OCI-LY7 (cell line): ENCODE data around the gene CEACAM4.

Experiments used
- EZH2phosphoT487 ChIP-seq: fragments of 200-600 bp; sonication (generic); IDR thresholded peaks from 2 replicates; pipeline ENCODE4 v1.6.1; 2018; ENCODE audit warnings: low read depth, borderline replicate concordance, mild to moderate bottlenecking, mixed run types, antibody characterized with exemption, low read length, moderate library complexity, mixed read lengths
- TF ChIP-seq, protein P1 (sequence below): fragments of 200-600 bp; sonication (generic); conservative IDR thresholded peaks from 2 replicates; pipeline ENCODE4 v1.5.1; 2014; ENCODE audit warnings: mild to moderate bottlenecking, antibody characterized with exemption, low read length, moderate library complexity, mixed read lengths

- TF ChIP-seq, protein P1, sequence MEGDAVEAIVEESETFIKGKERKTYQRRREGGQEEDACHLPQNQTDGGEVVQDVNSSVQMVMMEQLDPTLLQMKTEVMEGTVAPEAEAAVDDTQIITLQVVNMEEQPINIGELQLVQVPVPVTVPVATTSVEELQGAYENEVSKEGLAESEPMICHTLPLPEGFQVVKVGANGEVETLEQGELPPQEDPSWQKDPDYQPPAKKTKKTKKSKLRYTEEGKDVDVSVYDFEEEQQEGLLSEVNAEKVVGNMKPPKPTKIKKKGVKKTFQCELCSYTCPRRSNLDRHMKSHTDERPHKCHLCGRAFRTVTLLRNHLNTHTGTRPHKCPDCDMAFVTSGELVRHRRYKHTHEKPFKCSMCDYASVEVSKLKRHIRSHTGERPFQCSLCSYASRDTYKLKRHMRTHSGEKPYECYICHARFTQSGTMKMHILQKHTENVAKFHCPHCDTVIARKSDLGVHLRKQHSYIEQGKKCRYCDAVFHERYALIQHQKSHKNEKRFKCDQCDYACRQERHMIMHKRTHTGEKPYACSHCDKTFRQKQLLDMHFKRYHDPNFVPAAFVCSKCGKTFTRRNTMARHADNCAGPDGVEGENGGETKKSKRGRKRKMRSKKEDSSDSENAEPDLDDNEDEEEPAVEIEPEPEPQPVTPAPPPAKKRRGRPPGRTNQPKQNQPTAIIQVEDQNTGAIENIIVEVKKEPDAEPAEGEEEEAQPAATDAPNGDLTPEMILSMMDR, result no peak
- no peak for TF ChIP-seq EZH2phosphoT487
Measured at GRCh38 chr19:41599175-41599966, 27.5 kb downstream of the CEACAM4 start.
